Ovary (tissue), 9 donors: ENCODE results near the gene ACACB. TPM values are rescaled to one million over a fixed set of nuclear protein-coding genes. Genes with fewer than 3 reads are reported as not detected.
"Not testable (repeated sequence)": the region's sequence is repeated elsewhere in the genome, so short reads cannot be mapped to it uniquely, and the experiment has no call there.

Source experiments
- DNase-seq, 5 donors: peaks; one replicate each; pipeline ENCODE4 v3.0.0-alpha.2; 2019 to 2020
- H3K27ac ChIP-seq, 2 donors: fragments of 200-600 bp; one replicate each; pipeline versions ENCODE4 v1.5.1 to v1.8.0; 2019 to 2022
- H3K27me3 ChIP-seq: fragments of 200-600 bp; one replicate; pipeline ENCODE4 v1.8.0; 2022
- H3K36me3 ChIP-seq: fragments of 200-600 bp; sonication (generic); one replicate; pipeline ENCODE4 v1.5.1; 2019
- H3K4me1 ChIP-seq: one replicate; pipeline ENCODE4 v1.8.1; 2013; ENCODE audit warnings: mild to moderate bottlenecking, moderate library complexity; ENCODE audit not compliant: insufficient read depth
- H3K4me3 ChIP-seq: fragments of 200-600 bp; sonication (generic); one replicate; pipeline ENCODE4 v1.5.1; 2017
- H3K9me3 ChIP-seq, 2 donors: fragments of 200-600 bp in 1 of 2; sonication (generic) in 1 of 2; one replicate each; pipeline versions ENCODE4 v1.5.1 to v1.8.1; 2013 to 2019; ENCODE audit warnings: mild to moderate bottlenecking in 1 of 2, moderate library complexity in 1 of 2
- EP300 ChIP-seq: sonication (generic); formaldehyde crosslinking; IDR thresholded peaks from one replicate; pipeline ENCODE4 v1.6.1; 2017; ENCODE audit warnings: antibody characterized with exemption
- POLR2A ChIP-seq: fragments of 450-650 bp; IDR thresholded peaks from one replicate; pipeline ENCODE4 v1.6.1; 2017; ENCODE audit warnings: antibody characterized with exemption, mild to moderate bottlenecking, moderate library complexity
- WGBS, 3 donors: extraction: QIAGEN DNeasy Blood & Tissue Kit in 1 of 3; methylation state at CpG; one replicate each; pipeline versions ENCODE4 v1.1.5 to v1.1.7; 2013 to 2017; 5-methylcytosine and 5-hydroxymethylcytosine counted together
- intact Hi-C, 4 donors: fragments of 100-400 bp; cut with DNase I; formaldehyde crosslinking; loops; one replicate each; pipeline versions ENCODE4 v1.11.0 to v1.15.1; 2022 to 2023
- polyA plus RNA-seq, 2 donors: library from polyadenylated mRNA; stranded (reverse); fragments of 200-250 nt in 1 of 2; fragments of 350-450 nt in 1 of 2; fragmentation: Illumina TruSeq in 1 of 2; extraction: RNeasy Lipid Tissue Mini Kit (QIAGEN cat#74804) in 1 of 2; gene quantifications; one replicate each; pipeline ENCODE4 v1.2.3, GENCODE V29; 2013 to 2014
- total RNA-seq, 7 donors: library from RNA; depleted of rRNA in 2 of 7; stranded (reverse); fragments of >200 nt in 2 of 7; fragmentation: NEBNext Ultra II Directional in 3 of 7; extraction: Animal tissue kit (Norgen Biotek cat#: 25700) in 3 of 7; gene quantifications; one replicate each; pipeline versions ENCODE4 v1.1.0 to v1.2.4, GENCODE V29; 2016 to 2023
- TF ChIP-seq, protein P1 (sequence below), 3 donors: fragments of 450-650 bp in 2 of 3; fragments of 200-600 bp in 1 of 3; IDR thresholded peaks; one replicate each; pipeline versions ENCODE4 v1.5.1 to v1.8.0; 2016 to 2022; ENCODE audit warnings: antibody characterized with exemption in 3 of 3, mild to moderate bottlenecking in 1 of 3
- donor health status: DM: no; HTN: no; CAD: no; lungs with moderate emphysema.
- donor health status: DM: no; HTN: no; CAD: no.
- donor health status: Bipolar disorder and iron deficiency.
- donor health status: DM: yes; HTN: yes; CAD: no.
- donor health status: DM: no; HTN: no; CAD: no.
- donor health status: DM: yes; HTN: yes; CAD: no.

ACACB gene
- total and polyA plus RNA-seq, 9 donors, result 20.5 to 56.5 (median 40.4) TPM

DNA sequence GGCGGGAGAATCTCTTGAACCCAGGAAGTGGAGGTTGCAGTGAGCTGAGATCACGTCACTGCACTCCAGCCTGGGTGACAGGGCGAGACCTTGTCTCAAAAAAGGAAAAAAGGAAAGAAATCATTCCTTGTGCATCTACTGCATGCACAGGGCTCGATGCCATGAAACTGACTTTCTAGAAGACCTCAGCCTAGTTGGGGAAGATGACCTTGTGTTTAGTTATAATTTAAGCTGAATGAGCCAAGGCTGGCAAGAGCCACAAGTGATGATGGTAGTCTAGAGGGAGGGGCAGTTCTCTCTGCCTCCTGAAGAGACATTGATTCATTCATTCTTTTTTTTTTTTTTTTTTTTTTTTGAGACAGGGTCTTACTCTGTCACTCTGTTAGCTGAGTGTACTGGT lies 24.2 kb downstream of the ACACB start:
- no peak overlapping the region for H3K27ac ChIP-seq

DNA sequence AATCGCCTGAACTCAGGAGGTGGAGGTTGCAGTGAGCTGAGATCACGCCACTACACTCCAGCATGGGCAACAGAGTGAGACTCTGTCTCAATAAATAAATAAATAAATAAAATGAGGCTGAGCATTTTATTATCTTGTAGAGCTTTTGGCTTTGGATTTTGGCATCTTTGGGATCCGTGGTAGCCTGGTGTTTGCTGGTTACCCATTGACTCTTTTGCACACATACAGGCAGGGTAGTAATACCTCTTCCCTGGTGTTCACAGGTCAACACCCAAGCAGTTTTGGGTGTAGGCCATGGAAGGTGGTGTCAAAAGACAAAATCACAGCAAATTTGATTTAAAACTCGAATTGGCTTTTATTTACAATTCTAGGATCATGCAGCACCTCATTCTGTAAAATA lies 27.8 kb downstream of the ACACB start:
- Histone ChIP-seq H3K27ac (no peak overlapping the region), H3K4me1 (peaks cover 3% of the 10 kb centered on the region), H3K36me3 (no peaks in the 10 kb centered on the region), H3K27me3 (no peaks in the 10 kb centered on the region), H3K9me3 (no peaks in the 10 kb centered on the region), H3K4me3 (no peak overlapping the region)
- intact Hi-C loops, result no loop called here
- WGBS, 3 donors, result 63 to 76% (median 64%) methylated on average over 4 of the region's 4 CpGs
- DNase-seq, result no peak
- no peak for TF ChIP-seq POLR2A
- TF ChIP-seq, protein P1, sequence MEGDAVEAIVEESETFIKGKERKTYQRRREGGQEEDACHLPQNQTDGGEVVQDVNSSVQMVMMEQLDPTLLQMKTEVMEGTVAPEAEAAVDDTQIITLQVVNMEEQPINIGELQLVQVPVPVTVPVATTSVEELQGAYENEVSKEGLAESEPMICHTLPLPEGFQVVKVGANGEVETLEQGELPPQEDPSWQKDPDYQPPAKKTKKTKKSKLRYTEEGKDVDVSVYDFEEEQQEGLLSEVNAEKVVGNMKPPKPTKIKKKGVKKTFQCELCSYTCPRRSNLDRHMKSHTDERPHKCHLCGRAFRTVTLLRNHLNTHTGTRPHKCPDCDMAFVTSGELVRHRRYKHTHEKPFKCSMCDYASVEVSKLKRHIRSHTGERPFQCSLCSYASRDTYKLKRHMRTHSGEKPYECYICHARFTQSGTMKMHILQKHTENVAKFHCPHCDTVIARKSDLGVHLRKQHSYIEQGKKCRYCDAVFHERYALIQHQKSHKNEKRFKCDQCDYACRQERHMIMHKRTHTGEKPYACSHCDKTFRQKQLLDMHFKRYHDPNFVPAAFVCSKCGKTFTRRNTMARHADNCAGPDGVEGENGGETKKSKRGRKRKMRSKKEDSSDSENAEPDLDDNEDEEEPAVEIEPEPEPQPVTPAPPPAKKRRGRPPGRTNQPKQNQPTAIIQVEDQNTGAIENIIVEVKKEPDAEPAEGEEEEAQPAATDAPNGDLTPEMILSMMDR (IDR thresholded peaks at IDR 0.05), result no peak
- TF ChIP-seq EP300, result no peak

More for the DNA sequence above, 24.2 kb downstream of the ACACB start:
- intact Hi-C loops, result no loop called here
- DNase-seq, result no peak
- Histone ChIP-seq H3K27me3 (no peaks in the 10 kb centered on the region), H3K4me1 (no peaks in the 10 kb centered on the region), H3K9me3 (no peaks in the 10 kb centered on the region), H3K4me3 (no peak overlapping the region), H3K36me3 (no peaks in the 10 kb centered on the region)
- 93 to 97% (median 96%) methylated on average over 4 of the region's 4 CpGs for WGBS, 3 donors
- TF ChIP-seq, protein P1 (IDR thresholded peaks at IDR 0.05), result no peak
- TF ChIP-seq EP300, result no peak
- no peak for TF ChIP-seq POLR2A

DNA sequence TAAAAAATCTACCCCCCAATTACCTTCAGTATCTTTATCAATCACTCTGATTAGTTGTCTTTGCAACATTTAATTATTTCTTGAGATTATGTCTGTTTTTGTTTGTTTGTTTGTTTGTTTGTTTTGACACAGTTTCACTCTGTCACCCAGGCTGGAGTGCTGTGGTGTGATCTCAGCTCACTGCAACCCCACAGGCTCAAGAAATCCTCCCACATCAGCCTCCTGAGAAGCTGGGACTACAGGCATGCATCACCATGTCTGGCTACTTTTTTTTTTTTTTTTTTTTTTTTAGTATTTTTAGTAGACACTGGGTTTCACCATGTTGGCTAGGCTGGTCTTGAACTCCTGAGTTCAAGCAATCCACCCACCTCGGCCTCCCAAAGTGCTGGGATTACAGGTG lies 30.7 kb downstream of the ACACB start:
- H3K27ac ChIP-seq, DNase-seq, H3K9me3 ChIP-seq, H3K27me3 ChIP-seq, intact Hi-C loops, H3K4me1 ChIP-seq, H3K4me3 ChIP-seq, H3K36me3 ChIP-seq: not testable (repeated sequence)
- 95 to 100% (median 96%) methylated on average over 1 of the region's 1 CpG for WGBS, 3 donors

DNA sequence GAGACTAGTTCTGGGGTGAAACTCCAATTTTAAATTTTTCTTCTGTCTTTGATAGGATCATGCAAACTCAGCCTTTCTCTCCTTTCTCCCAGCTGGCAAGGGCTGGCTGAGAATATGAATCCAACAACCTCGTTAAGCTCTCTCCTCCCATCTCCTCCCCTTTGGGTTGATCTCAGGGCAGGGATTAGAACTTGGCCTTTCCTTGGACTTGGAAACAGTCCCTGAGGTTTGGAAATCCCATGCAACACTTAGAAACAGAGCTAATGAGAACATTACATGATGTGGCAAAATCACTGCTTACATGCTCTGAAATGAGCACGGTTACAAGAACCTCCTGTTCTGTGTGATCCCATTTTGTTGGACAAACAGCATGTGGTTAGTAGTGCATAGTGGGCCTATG lies 31.6 kb downstream of the ACACB start:
- H3K4me1 ChIP-seq, result peaks cover 6% of the 10 kb centered on the region
- H3K27ac ChIP-seq, result peak overlapping the region in 1 of 2 donors; percentile 64
- intact Hi-C loops, result no loop called here
- no peaks in the 10 kb centered on the region for H3K36me3 ChIP-seq
- TF ChIP-seq, protein P1 (IDR thresholded peaks at IDR 0.05), result no peak
- TF ChIP-seq EP300, result no peak
- TF ChIP-seq POLR2A, result no peak
- WGBS, 3 donors, result 2 to 16% (median 9%) methylated on average over 2 of the region's 2 CpGs
- peak; percentile 44 to 79 (median 53) for DNase-seq
- no peak overlapping the region for H3K4me3 ChIP-seq
- no peaks in the 10 kb centered on the region for H3K9me3 ChIP-seq
- H3K27me3 ChIP-seq, result no peaks in the 10 kb centered on the region

DNA sequence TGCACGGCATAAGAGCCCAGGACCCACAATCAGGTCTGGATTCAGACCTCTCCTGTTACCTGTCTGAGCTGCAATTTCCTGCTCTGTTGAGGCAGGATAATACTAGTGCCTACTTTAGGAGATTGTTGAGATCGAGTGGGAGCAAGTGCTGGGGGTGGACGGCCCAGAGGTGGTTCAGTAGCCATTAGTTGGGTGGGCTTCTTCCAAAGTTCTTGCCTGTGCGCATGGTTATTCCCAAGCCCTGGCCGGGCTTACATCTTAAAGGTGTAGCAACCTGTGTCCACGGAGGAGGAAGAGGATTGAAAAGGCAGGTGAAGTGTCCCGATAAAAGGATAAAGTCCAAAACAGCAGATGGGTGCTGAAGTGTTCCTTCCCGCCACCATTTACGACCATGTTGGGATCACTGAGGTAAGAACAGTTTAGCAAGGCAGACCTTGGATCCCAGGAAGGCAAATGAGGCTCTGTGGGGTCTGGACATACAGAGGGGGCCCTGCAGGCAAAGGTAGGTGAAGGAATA lies 33.8 kb downstream of the ACACB start:
- intact Hi-C loops, result no loop called here

More for the DNA sequence above, 33.8 kb downstream of the ACACB start:
- H3K4me1 ChIP-seq, result peaks cover 12% of the 10 kb centered on the region
- no peak overlapping the region for H3K27ac ChIP-seq
- no peaks in the 10 kb centered on the region for H3K9me3 ChIP-seq
- 89 to 93% (median 92%) methylated on average over 9 of the region's 9 CpGs for WGBS, 3 donors
- H3K36me3 ChIP-seq, result no peaks in the 10 kb centered on the region
- no peaks in the 10 kb centered on the region for H3K27me3 ChIP-seq
- DNase-seq, result no peak
- H3K4me3 ChIP-seq, result no peak overlapping the region
- TF ChIP-seq EP300 (no peak), POLR2A (no peak)
- TF ChIP-seq, protein P1 (IDR thresholded peaks at IDR 0.05), result no peak
